ENCODE results near the gene HS6ST2.

The HS6ST2 gene

DNA sequence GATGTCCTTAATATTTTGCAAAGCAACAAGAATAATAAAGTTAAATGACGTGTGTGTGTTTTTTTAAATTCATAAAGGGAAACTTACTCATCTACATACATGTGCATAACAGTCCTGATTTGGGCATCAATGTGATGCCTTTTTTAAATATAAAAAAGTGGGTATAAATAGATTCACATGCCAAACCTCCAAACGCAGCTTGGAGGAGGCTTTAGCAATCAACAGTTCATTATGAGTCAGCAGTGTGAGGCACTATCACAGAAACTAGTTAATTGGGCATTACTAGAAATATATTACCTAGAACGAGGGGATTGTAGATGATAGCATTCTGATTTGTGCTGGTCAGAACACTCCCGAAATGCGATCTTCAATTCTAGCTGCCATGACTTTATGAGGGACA lies 115.1 kb downstream of the HS6ST2 start:
- no peak overlapping the region for H3K4me3 ChIP-seq (ENCODE audit: low read depth, low read length)
- TF ChIP-seq, protein P1, sequence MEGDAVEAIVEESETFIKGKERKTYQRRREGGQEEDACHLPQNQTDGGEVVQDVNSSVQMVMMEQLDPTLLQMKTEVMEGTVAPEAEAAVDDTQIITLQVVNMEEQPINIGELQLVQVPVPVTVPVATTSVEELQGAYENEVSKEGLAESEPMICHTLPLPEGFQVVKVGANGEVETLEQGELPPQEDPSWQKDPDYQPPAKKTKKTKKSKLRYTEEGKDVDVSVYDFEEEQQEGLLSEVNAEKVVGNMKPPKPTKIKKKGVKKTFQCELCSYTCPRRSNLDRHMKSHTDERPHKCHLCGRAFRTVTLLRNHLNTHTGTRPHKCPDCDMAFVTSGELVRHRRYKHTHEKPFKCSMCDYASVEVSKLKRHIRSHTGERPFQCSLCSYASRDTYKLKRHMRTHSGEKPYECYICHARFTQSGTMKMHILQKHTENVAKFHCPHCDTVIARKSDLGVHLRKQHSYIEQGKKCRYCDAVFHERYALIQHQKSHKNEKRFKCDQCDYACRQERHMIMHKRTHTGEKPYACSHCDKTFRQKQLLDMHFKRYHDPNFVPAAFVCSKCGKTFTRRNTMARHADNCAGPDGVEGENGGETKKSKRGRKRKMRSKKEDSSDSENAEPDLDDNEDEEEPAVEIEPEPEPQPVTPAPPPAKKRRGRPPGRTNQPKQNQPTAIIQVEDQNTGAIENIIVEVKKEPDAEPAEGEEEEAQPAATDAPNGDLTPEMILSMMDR (IDR thresholded peaks at IDR 0.05; ENCODE audit: low read depth, low read length): no peak

DNA sequence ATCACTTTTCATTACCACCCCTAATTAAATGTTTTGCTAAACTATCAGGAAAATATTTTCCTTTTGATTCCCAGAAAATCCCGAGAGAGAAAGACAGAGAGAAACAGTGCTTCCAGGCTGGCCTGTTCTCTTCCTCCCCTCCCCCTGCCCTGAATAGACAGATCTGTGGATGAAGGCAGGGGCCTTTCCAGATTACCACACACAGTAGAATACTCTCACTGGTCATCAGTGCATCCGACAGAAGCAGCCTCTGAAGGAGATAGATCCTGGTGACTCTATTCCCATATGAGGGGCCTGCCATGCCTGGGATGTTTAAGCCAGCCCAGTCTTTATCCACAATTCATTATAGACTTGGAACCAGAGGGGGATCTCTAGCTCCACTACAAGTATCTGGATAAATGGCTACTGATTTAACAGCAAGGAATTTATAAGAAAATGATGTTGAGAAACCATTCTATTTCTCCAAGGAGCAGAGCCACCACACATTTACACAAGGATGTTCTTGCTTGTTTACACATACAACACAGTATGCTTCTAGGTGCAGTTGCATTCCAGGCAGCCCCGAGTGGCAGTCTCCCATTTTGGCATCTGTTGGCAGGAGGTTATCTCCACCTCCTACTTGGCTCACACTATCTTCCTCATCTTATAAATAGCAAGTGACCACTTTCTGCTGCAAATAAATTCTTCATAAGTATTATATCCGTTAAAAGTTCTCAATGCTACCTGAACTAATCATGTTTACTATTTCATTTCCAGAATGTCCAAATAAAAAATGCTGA lies 115.8 kb downstream of the HS6ST2 start:
- TF ChIP-seq, protein P1 (IDR thresholded peaks at IDR 0.05; ENCODE audit: low read depth, low read length): no peak
- H3K4me3 ChIP-seq (ENCODE audit: low read depth, low read length): no peak overlapping the region

DNA sequence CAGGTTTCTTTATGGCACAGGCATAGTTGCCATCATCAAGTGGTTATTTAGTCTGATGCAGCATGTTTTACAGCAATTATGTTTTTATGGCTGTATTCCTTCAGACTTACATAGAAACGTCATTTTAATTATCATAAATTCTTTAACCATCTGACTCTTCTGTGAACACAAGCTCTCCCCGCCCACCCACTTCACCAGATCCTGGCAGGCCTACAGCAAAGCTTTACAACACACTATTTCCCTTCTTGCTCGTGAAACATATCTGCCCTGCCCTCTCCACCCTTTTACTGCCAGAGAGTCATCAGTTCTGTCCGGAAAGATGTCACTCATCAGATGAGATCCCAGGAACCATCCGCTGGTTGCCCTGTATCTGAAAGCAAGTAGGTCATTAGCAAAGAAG lies 120.5 kb downstream of the HS6ST2 start:
- TF ChIP-seq, protein P1 (IDR thresholded peaks at IDR 0.05; ENCODE audit: low read depth, low read length): no peak
- H3K4me3 ChIP-seq (ENCODE audit: low read depth, low read length): no peak overlapping the region

DNA sequence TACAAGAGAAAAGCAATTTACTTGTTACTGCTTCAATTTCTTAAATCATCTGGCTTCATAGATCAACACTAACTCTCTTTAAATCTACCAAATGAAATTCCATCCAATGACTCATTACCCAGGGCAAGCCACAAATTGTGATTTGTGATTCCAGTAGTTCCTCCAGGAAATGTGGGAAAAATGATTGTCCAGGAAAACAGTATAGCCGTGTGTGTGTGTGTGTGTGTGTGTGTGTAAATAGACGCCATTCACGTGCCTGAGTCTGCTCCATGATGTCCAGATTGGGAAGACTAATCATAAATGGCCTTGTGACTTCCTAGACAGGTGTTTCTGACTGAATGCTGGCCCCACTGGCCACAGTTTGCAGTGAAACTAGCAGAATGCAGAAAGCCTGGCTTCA lies 121.3 kb downstream of the HS6ST2 start:
- TF ChIP-seq, protein P1 (IDR thresholded peaks at IDR 0.05; ENCODE audit: low read depth, low read length): no peak

DNA sequence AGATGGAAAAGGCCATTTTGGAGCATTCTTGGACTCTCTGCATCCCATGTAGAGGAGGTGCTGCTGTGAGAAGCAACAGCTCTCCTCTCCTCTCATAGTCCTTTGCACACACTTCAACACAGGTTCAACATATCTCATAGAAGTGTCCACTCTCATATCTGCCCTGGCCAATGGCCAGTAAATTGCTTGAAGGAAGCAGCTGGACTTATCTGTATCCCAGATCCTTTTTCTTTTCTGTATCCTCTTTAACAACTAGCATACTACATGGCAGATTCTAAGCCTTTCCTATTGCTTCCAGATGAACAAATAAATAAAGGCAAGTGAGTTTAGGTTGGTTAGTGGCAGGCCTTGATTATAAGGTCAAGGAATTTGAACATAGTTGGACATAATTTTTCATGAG lies 122.0 kb downstream of the HS6ST2 start:
- TF ChIP-seq, protein P1 (IDR thresholded peaks at IDR 0.05; ENCODE audit: low read depth, low read length): no peak
- no peak overlapping the region for H3K4me3 ChIP-seq (ENCODE audit: low read depth, low read length)

More for the DNA sequence above, 121.3 kb downstream of the HS6ST2 start:
- no peak overlapping the region for H3K4me3 ChIP-seq (ENCODE audit: low read depth, low read length)

DNA sequence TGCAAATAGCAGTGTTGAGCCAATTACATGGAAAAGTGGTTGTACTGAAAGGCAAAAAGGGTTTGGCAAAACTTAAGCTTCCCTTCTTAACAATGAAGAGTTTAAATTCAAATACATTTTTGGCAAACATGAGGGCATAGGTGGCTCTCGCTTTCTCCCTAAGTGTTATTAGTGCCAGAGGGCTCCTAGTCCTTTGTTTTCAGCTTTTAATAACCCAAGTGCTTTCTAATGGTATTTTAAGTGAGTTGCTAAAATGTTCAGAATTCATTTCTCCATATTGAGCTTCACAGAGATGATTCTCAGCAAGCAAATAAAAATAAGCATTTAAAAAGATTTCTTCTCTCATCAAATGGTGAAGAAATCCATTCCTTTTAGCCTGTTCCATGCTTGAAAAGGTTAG lies 123.7 kb downstream of the HS6ST2 start:
- H3K4me3 ChIP-seq (ENCODE audit: low read depth, low read length): no peak overlapping the region
- TF ChIP-seq, protein P1 (IDR thresholded peaks at IDR 0.05; ENCODE audit: low read depth, low read length): no peak

DNA sequence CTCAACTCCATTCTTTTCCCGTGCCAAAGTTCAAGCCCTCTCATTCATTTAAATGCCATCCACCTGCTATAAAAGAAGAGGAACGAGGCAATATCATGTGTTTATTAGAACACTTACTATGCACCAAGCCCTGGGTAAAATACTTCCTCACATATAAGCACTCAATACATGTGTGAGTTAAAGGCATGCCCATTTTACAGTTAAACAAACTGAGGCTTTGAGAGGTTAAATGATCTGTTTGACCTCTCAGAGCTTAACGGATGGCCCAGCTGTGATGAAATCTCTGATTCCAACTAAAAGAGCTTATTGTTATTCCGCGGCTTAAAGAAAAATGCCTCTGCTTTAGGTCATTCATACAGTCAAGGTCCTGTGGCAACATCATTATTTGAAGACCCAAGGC lies 124.3 kb downstream of the HS6ST2 start:
- TF ChIP-seq, protein P1 (IDR thresholded peaks at IDR 0.05; ENCODE audit: low read depth, low read length): no peak
- no peak overlapping the region for H3K4me3 ChIP-seq (ENCODE audit: low read depth, low read length)
